HepG2 (cell line): ENCODE data around the gene IMMP1L. TPM values are rescaled to one million over a fixed set of nuclear protein-coding genes. Genes with fewer than 3 reads are reported as not detected.

ENCODE experiments used
- ATAC-seq: fragments of 200-7000 bp; cut with Tn5 transposase; 3 replicates; pipeline ENCODE4 v1.9.1; 2020; ENCODE audit warnings: mild to moderate bottlenecking, moderate library complexity
- BruUV-seq: library from RNA; stranded (reverse); fragments of 400-500 nt; replicated peaks from 2 replicates; lab custom pipeline; 2021; lab: Mats Ljungman, UMichigan
- CTCF ChIA-PET: fragments of 300-600 bp; formaldehyde crosslinking; extraction: SDS; loops from one replicate; lab custom pipeline; 2021; ENCODE audit warnings: low total read pairs, inconsistent platforms, low intra/inter-chr PET ratio; lab: Yijun Ruan, JAX
- POLR2A ChIA-PET: fragments of 350-600 bp; sonication (Branson Sonifier 250); formaldehyde crosslinking; loops from one replicate; lab custom pipeline; 2020; ENCODE audit warnings: antibody characterized with exemption, inconsistent platforms; lab: Yijun Ruan, JAX
- DNase-seq: peaks from one replicate; pipeline ENCODE4 v3.0.0-alpha.2; 2015; ENCODE audit warnings: low spot score
- FAIRE-seq: peaks from 3 replicates; lab custom pipeline; 2011; peaks lifted over from hg19 to GRCh38; lab: Jason Lieb, UNC
- H2AFZ ChIP-seq: one replicate; pipeline ENCODE4 v1.6.1; 2011; ENCODE audit warnings: low read length, inconsistent platforms
- H3K27ac ChIP-seq: fragments of 300-600 bp; 3 replicates; pipeline ENCODE4 v1.8.0; 2011; ENCODE audit warnings: mixed run types, mild to moderate bottlenecking, mixed read lengths, low read length, inconsistent platforms; ENCODE audit not compliant: insufficient read depth; ENCODE audit errors: extremely low read length
- H3K27me3 ChIP-seq, 2 experiments: fragments of 200-600 bp in 1 of 2; 2 replicates in 1 of 2; 3 replicates in 1 of 2; pipeline versions ENCODE4 v1.6.0 to v1.8.0; 2011; ENCODE audit warnings: low read length in 2 of 2, mild to moderate bottlenecking in 2 of 2, moderate library complexity in 2 of 2, inconsistent platforms in 1 of 2; ENCODE audit not compliant: insufficient read depth in 2 of 2, control insufficient read depth in 1 of 2
- H3K36me3 ChIP-seq, 2 experiments: fragments of 200-600 bp in 1 of 2; replicated peaks in 1 of 2; 2 replicates in 1 of 2; 3 replicates in 1 of 2; pipeline versions ENCODE4 v1.5.1 to v1.8.0; 2011; ENCODE audit warnings: low read length in 2 of 2, inconsistent platforms in 1 of 2; ENCODE audit not compliant: insufficient read depth in 2 of 2, control insufficient read depth in 1 of 2
- H3K4me1 ChIP-seq: 2 replicates; pipeline ENCODE4 v1.5.1; 2012; ENCODE audit warnings: low read length, inconsistent platforms; ENCODE audit not compliant: insufficient read depth
- H3K4me2 ChIP-seq: 2 replicates; pipeline ENCODE4 v1.6.0; 2011; ENCODE audit warnings: low read depth, low read length, inconsistent platforms
- H3K4me3 ChIP-seq, 3 experiments: fragments of 200-600 bp in 1 of 3; sonication (generic), shearing (Covaris generic) in 1 of 3; replicated peaks in 1 of 3; 2 replicates each; pipeline ENCODE4 v1.5.1; 2011 to 2016; ENCODE audit warnings: low read length in 3 of 3, inconsistent platforms in 2 of 3, low read depth in 2 of 3, mild to moderate bottlenecking in 2 of 3, control low read depth in 1 of 3, mixed read lengths in 1 of 3; ENCODE audit not compliant: insufficient read depth in 1 of 3
- H3K79me2 ChIP-seq: one replicate; pipeline ENCODE4 v1.6.1; 2011; ENCODE audit warnings: low read length, inconsistent platforms; ENCODE audit not compliant: insufficient read depth
- H3K9ac ChIP-seq: 2 replicates; pipeline ENCODE4 v1.6.0; 2011; ENCODE audit warnings: mild to moderate bottlenecking, low read depth, low read length, inconsistent platforms; ENCODE audit not compliant: insufficient read depth
- H3K9me3 ChIP-seq: 2 replicates; pipeline ENCODE4 v1.5.1; 2012; ENCODE audit warnings: mild to moderate bottlenecking, low read length
- H4K20me1 ChIP-seq: 2 replicates; pipeline ENCODE4 v1.6.0; 2011; ENCODE audit warnings: inconsistent platforms, mild to moderate bottlenecking, low read length, moderate library complexity; ENCODE audit not compliant: insufficient read depth
- ARNTL ChIP-seq: sonication (generic); formaldehyde crosslinking; IDR thresholded peaks from 2 replicates; pipeline ENCODE4 v1.4.0; 2020; ENCODE audit warnings: mild to moderate bottlenecking, missing genetic modification reagents
- GRHL1 ChIP-seq: sonication (generic); formaldehyde crosslinking; conservative IDR thresholded peaks from 2 replicates; pipeline ENCODE4 v1.8.0; 2022; ENCODE audit warnings: missing genetic modification reagents
- HMG20B ChIP-seq: conservative IDR thresholded peaks from 2 replicates; pipeline ENCODE4 v1.6.1; 2016; ENCODE audit warnings: missing genetic modification reagents, missing compliant biosample characterization
- HNRNPK ChIP-seq: fragments of 200-400 bp; formaldehyde crosslinking; IDR thresholded peaks from 2 replicates; pipeline ENCODE4 v1.6.1; 2018; ENCODE audit warnings: low read length, low read depth, moderate library complexity, mild to moderate bottlenecking; ENCODE audit not compliant: poor library complexity, severe bottlenecking
- PTBP1 ChIP-seq: fragments of 200-400 bp; formaldehyde crosslinking; IDR thresholded peaks from 2 replicates; pipeline ENCODE4 v1.6.1; 2018; ENCODE audit warnings: low read length, low read depth; ENCODE audit not compliant: poor library complexity, severe bottlenecking
- REXO4 ChIP-seq: sonication (generic); formaldehyde crosslinking; IDR thresholded peaks from 2 replicates; pipeline ENCODE4 v1.8.0; 2022; ENCODE audit warnings: missing genetic modification reagents, mild to moderate bottlenecking, borderline replicate concordance
- SNAPC2 ChIP-seq: sonication (generic); formaldehyde crosslinking; IDR thresholded peaks from 2 replicates; pipeline ENCODE4 v1.8.1; 2022; ENCODE audit warnings: mild to moderate bottlenecking, missing genetic modification reagents
- THRA ChIP-seq: sonication (generic); formaldehyde crosslinking; IDR thresholded peaks from 2 replicates; pipeline ENCODE4 v1.4.0; 2020; ENCODE audit warnings: missing genetic modification reagents, borderline replicate concordance
- ZFYVE20 ChIP-seq: sonication (generic); formaldehyde crosslinking; IDR thresholded peaks from 2 replicates; pipeline ENCODE4 v1.8.0; 2023; ENCODE audit warnings: low read depth, mild to moderate bottlenecking, moderate library complexity, missing genetic modification reagents, borderline replicate concordance
- ZNF296 ChIP-seq: sonication (generic); formaldehyde crosslinking; conservative IDR thresholded peaks from 2 replicates; pipeline ENCODE4 v1.5.0; 2020; ENCODE audit warnings: mild to moderate bottlenecking, missing genetic modification reagents
- ZNF550 ChIP-seq: sonication (generic); formaldehyde crosslinking; IDR thresholded peaks from 2 replicates; pipeline ENCODE4 v1.4.0; 2020; ENCODE audit warnings: mild to moderate bottlenecking, missing genetic modification reagents, borderline replicate concordance
- ZNF878 ChIP-seq: sonication (generic); formaldehyde crosslinking; IDR thresholded peaks from 2 replicates; pipeline ENCODE4 v1.8.1; 2023; ENCODE audit warnings: mild to moderate bottlenecking, missing genetic modification reagents, moderate library complexity
- WGBS: methylation state at CpG from one replicate; pipeline ENCODE4 v1.1.6; 2017; ENCODE audit warnings: low lambda C conversion rate; 5-methylcytosine and 5-hydroxymethylcytosine counted together
- in situ Hi-C: cut with HindIII; loops from 2 replicates; pipeline ENCODE4 v1.10.0; 2017; ENCODE audit warnings: low pct_unique_long_range_greater_than_20kb; ENCODE audit not compliant: extremely low pct_ligation_motif_present
- intact Hi-C: fragments of 100-400 bp; cut with micrococcal nuclease; formaldehyde crosslinking; loops from one replicate; pipeline ENCODE4 v1.10.0; 2022; ENCODE audit not compliant: unreplicated experiment
- polyA plus RNA-seq, 8 experiments: library from polyadenylated mRNA; depleted of rRNA in 3 of 8; stranded (reverse) in 7 of 8; unstranded in 1 of 8; fragments of >200 nt; fragmentation: Illumina TruSeq in 4 of 8; extraction: Trizol in 4 of 8; gene quantifications; 2 replicates each; pipeline versions ENCODE4 v1.2.1 to v1.2.3, GENCODE V29; 2011 to 2016; ENCODE audit warnings: low read depth in 4 of 8, missing spikeins in 1 of 8, mixed read lengths in 1 of 8; ENCODE audit not compliant: insufficient read depth in 1 of 8
- total RNA-seq, 5 experiments: library from RNA; depleted of rRNA; stranded (reverse); fragments of >200 nt; fragmentation: Illumina TruSeq; extraction: Trizol; gene quantifications; 2 replicates each; pipeline ENCODE4 v1.2.3, GENCODE V29; 2016; ENCODE audit warnings: low read depth in 1 of 5
- TF ChIP-seq, protein P1 (sequence below): sonication (generic); formaldehyde crosslinking; IDR thresholded peaks from 2 replicates; pipeline ENCODE4 v1.8.0; 2022; ENCODE audit warnings: missing genetic modification reagents, mild to moderate bottlenecking, inconsistent platforms, borderline replicate concordance
- TF ChIP-seq, protein P2 (sequence below): sonication (generic); formaldehyde crosslinking; IDR thresholded peaks from 2 replicates; pipeline ENCODE4 v1.9.0; 2021; ENCODE audit warnings: missing genetic modification reagents, borderline replicate concordance

Gene IMMP1L
- total and polyA plus RNA-seq, 2 of the 13 experiments (the other 11 are each of a cell fraction or from before 2014, with no cell fraction given), result 42.4 to 57.9 TPM

GRCh38 chr11:31509429-31510345, at the start of gene IMMP1L, which contains the start of gene ELP4 (continued):
- TF ChIP-seq REXO4 (CRISPR knock-in tag), result no peak
- 0 out of 2 replicates have a peak, but pooled peaks have one; percentile 29 for TF ChIP-seq ZNF878
- no peak for TF ChIP-seq HNRNPK
- no peak for TF ChIP-seq ZFYVE20 (CRISPR knock-in tag)
- TF ChIP-seq ZNF550, result no peak; the same call in 1 of the 2 replicates

GRCh38 chr11:31558001-31558400, 48.6 kb upstream of the IMMP1L start:
- H3K27me3 ChIP-seq, result no peaks in the 10 kb centered on the region
- DNase-seq, result no peak
- H4K20me1 ChIP-seq, result no peaks in the 10 kb centered on the region
- H2AFZ ChIP-seq, result no peak overlapping the region
- CTCF ChIA-PET, result no interaction called here
- no peak for ATAC-seq
- no peaks in the 10 kb centered on the region for H3K4me1 ChIP-seq
- H3K27ac ChIP-seq, result no peak overlapping the region
- 87% methylated on average over 2 of the region's 2 CpGs for WGBS
- no peak overlapping the region for H3K4me2 ChIP-seq
- no peak for FAIRE-seq
- H3K9ac ChIP-seq, result no peak overlapping the region
- in situ Hi-C loops, result no loop called here
- no peaks in the 10 kb centered on the region for H3K36me3 ChIP-seq
- POLR2A ChIA-PET, result no interaction called here
- H3K9me3 ChIP-seq, result no peaks in the 10 kb centered on the region
- BruUV-seq, result no TSS peak
- intact Hi-C loops, result no loop called here
- H3K79me2 ChIP-seq, result no peaks in the 10 kb centered on the region
- no peak overlapping the region for H3K4me3 ChIP-seq
- TF ChIP-seq, protein P1, sequence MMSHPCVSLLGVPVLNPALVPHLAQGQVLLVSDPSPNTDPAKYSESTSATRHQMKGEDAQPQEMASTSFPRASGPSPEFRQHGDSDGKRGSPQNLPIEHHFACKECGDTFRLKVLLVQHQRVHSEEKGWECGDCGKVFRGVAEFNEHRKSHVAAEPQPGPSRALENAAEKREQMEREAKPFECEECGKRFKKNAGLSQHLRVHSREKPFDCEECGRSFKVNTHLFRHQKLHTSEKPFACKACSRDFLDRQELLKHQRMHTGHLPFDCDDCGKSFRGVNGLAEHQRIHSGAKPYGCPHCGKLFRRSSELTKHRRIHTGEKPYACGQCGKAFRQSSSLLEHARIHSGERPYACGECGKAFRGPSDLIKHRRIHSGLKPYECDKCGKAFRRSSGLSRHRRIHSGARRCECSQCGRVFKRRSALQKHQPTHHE (CRISPR knock-in tag), result no peak
- TF ChIP-seq SNAPC2 (CRISPR knock-in tag) (no peak), GRHL1 (CRISPR knock-in tag) (no peak), ARNTL (CRISPR knock-in tag) (no peak), HMG20B (CRISPR knock-in tag) (no peak), THRA (CRISPR knock-in tag) (no peak), PTBP1 (no peak), ZNF296 (CRISPR knock-in tag) (no peak)
- TF ChIP-seq, protein P2, sequence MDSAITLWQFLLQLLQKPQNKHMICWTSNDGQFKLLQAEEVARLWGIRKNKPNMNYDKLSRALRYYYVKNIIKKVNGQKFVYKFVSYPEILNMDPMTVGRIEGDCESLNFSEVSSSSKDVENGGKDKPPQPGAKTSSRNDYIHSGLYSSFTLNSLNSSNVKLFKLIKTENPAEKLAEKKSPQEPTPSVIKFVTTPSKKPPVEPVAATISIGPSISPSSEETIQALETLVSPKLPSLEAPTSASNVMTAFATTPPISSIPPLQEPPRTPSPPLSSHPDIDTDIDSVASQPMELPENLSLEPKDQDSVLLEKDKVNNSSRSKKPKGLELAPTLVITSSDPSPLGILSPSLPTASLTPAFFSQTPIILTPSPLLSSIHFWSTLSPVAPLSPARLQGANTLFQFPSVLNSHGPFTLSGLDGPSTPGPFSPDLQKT, result no peak
